HepG2 (cell line): Measurements from ENCODE around the gene MUC6. TPM values are rescaled to one million over a fixed set of nuclear protein-coding genes. Genes with fewer than 3 reads are reported as not detected.

Experiments used
- ATAC-seq: fragments of 200-7000 bp; cut with Tn5 transposase; 3 replicates; pipeline ENCODE4 v1.9.1; 2020; ENCODE audit warnings: mild to moderate bottlenecking, moderate library complexity
- BruUV-seq: library from RNA; stranded (reverse); fragments of 400-500 nt; replicated peaks from 2 replicates; lab custom pipeline; 2021; lab: Mats Ljungman, UMichigan
- CTCF ChIA-PET: fragments of 300-600 bp; formaldehyde crosslinking; extraction: SDS; loops from one replicate; lab custom pipeline; 2021; ENCODE audit warnings: low total read pairs, inconsistent platforms, low intra/inter-chr PET ratio; lab: Yijun Ruan, JAX
- POLR2A ChIA-PET: fragments of 350-600 bp; sonication (Branson Sonifier 250); formaldehyde crosslinking; loops from one replicate; lab custom pipeline; 2020; ENCODE audit warnings: antibody characterized with exemption, inconsistent platforms; lab: Yijun Ruan, JAX
- DNase-seq: peaks from one replicate; pipeline ENCODE4 v3.0.0-alpha.2; 2015; ENCODE audit warnings: low spot score
- FAIRE-seq: peaks from 3 replicates; lab custom pipeline; 2011; peaks lifted over from hg19 to GRCh38; lab: Jason Lieb, UNC
- H2AFZ ChIP-seq: one replicate; pipeline ENCODE4 v1.6.1; 2011; ENCODE audit warnings: low read length, inconsistent platforms
- H3K27ac ChIP-seq: fragments of 300-600 bp; 3 replicates; pipeline ENCODE4 v1.8.0; 2011; ENCODE audit warnings: mixed run types, mild to moderate bottlenecking, mixed read lengths, low read length, inconsistent platforms; ENCODE audit not compliant: insufficient read depth; ENCODE audit errors: extremely low read length
- H3K27me3 ChIP-seq, 2 experiments: fragments of 200-600 bp in 1 of 2; 2 replicates in 1 of 2; 3 replicates in 1 of 2; pipeline versions ENCODE4 v1.6.0 to v1.8.0; 2011; ENCODE audit warnings: low read length in 2 of 2, mild to moderate bottlenecking in 2 of 2, moderate library complexity in 2 of 2, inconsistent platforms in 1 of 2; ENCODE audit not compliant: insufficient read depth in 2 of 2, control insufficient read depth in 1 of 2
- H3K36me3 ChIP-seq, 2 experiments: fragments of 200-600 bp in 1 of 2; replicated peaks in 1 of 2; 2 replicates in 1 of 2; 3 replicates in 1 of 2; pipeline versions ENCODE4 v1.5.1 to v1.8.0; 2011; ENCODE audit warnings: low read length in 2 of 2, inconsistent platforms in 1 of 2; ENCODE audit not compliant: insufficient read depth in 2 of 2, control insufficient read depth in 1 of 2
- H3K4me1 ChIP-seq: 2 replicates; pipeline ENCODE4 v1.5.1; 2012; ENCODE audit warnings: low read length, inconsistent platforms; ENCODE audit not compliant: insufficient read depth
- H3K4me2 ChIP-seq: 2 replicates; pipeline ENCODE4 v1.6.0; 2011; ENCODE audit warnings: low read depth, low read length, inconsistent platforms
- H3K4me3 ChIP-seq, 3 experiments: fragments of 200-600 bp in 1 of 3; sonication (generic), shearing (Covaris generic) in 1 of 3; replicated peaks in 1 of 3; 2 replicates each; pipeline ENCODE4 v1.5.1; 2011 to 2016; ENCODE audit warnings: low read length in 3 of 3, inconsistent platforms in 2 of 3, low read depth in 2 of 3, mild to moderate bottlenecking in 2 of 3, control low read depth in 1 of 3, mixed read lengths in 1 of 3; ENCODE audit not compliant: insufficient read depth in 1 of 3
- H3K79me2 ChIP-seq: one replicate; pipeline ENCODE4 v1.6.1; 2011; ENCODE audit warnings: low read length, inconsistent platforms; ENCODE audit not compliant: insufficient read depth
- H3K9ac ChIP-seq: 2 replicates; pipeline ENCODE4 v1.6.0; 2011; ENCODE audit warnings: mild to moderate bottlenecking, low read depth, low read length, inconsistent platforms; ENCODE audit not compliant: insufficient read depth
- H3K9me3 ChIP-seq: 2 replicates; pipeline ENCODE4 v1.5.1; 2012; ENCODE audit warnings: mild to moderate bottlenecking, low read length
- H4K20me1 ChIP-seq: 2 replicates; pipeline ENCODE4 v1.6.0; 2011; ENCODE audit warnings: inconsistent platforms, mild to moderate bottlenecking, low read length, moderate library complexity; ENCODE audit not compliant: insufficient read depth
- AGO2 ChIP-seq: fragments of 200-400 bp; formaldehyde crosslinking; optimal IDR thresholded peaks from 2 replicates; pipeline ENCODE3; 2017; ENCODE audit warnings: mild to moderate bottlenecking, low read depth, low read length, moderate library complexity
- HNRNPUL1 ChIP-seq: fragments of 200-400 bp; formaldehyde crosslinking; IDR thresholded peaks from 2 replicates; pipeline ENCODE4 v1.6.1; 2017; ENCODE audit warnings: low read depth, mild to moderate bottlenecking, low read length, moderate library complexity
- SRSF9 ChIP-seq: fragments of 200-400 bp; formaldehyde crosslinking; IDR thresholded peaks from 2 replicates; pipeline ENCODE4 v1.6.1; 2018; ENCODE audit warnings: borderline replicate concordance, mild to moderate bottlenecking, low read depth, low read length; ENCODE audit not compliant: insufficient read depth, poor library complexity, severe bottlenecking
- TEAD3 ChIP-seq: optimal IDR thresholded peaks from 2 replicates; pipeline ENCODE3; 2016; ENCODE audit warnings: borderline replicate concordance
- TRIM24 ChIP-seq: sonication (generic); formaldehyde crosslinking; IDR thresholded peaks from 2 replicates; pipeline ENCODE4 v1.8.0; 2022; ENCODE audit warnings: mild to moderate bottlenecking, missing genetic modification reagents
- ZFY ChIP-seq: sonication (generic); formaldehyde crosslinking; IDR thresholded peaks from 2 replicates; pipeline ENCODE4 v1.4.0; 2020; ENCODE audit warnings: missing genetic modification reagents
- ZNF232 ChIP-seq: sonication (generic); formaldehyde crosslinking; IDR thresholded peaks from 2 replicates; pipeline ENCODE4 v1.4.0; 2020; ENCODE audit warnings: missing genetic modification reagents, borderline replicate concordance
- ZNF547 ChIP-seq: sonication (generic); formaldehyde crosslinking; IDR thresholded peaks from 2 replicates; pipeline ENCODE4 v1.5.1; 2020; ENCODE audit warnings: mild to moderate bottlenecking, missing genetic modification reagents
- WGBS: methylation state at CpG from one replicate; pipeline ENCODE4 v1.1.6; 2017; ENCODE audit warnings: low lambda C conversion rate; 5-methylcytosine and 5-hydroxymethylcytosine counted together
- in situ Hi-C: cut with HindIII; loops from 2 replicates; pipeline ENCODE4 v1.10.0; 2017; ENCODE audit warnings: low pct_unique_long_range_greater_than_20kb; ENCODE audit not compliant: extremely low pct_ligation_motif_present
- intact Hi-C: fragments of 100-400 bp; cut with micrococcal nuclease; formaldehyde crosslinking; loops from one replicate; pipeline ENCODE4 v1.10.0; 2022; ENCODE audit not compliant: unreplicated experiment
- polyA plus RNA-seq, 8 experiments: library from polyadenylated mRNA; depleted of rRNA in 3 of 8; stranded (reverse) in 7 of 8; unstranded in 1 of 8; fragments of >200 nt; fragmentation: Illumina TruSeq in 4 of 8; extraction: Trizol in 4 of 8; gene quantifications; 2 replicates each; pipeline versions ENCODE4 v1.2.1 to v1.2.3, GENCODE V29; 2011 to 2016; ENCODE audit warnings: low read depth in 4 of 8, missing spikeins in 1 of 8, mixed read lengths in 1 of 8; ENCODE audit not compliant: insufficient read depth in 1 of 8
- total RNA-seq, 5 experiments: library from RNA; depleted of rRNA; stranded (reverse); fragments of >200 nt; fragmentation: Illumina TruSeq; extraction: Trizol; gene quantifications; 2 replicates each; pipeline ENCODE4 v1.2.3, GENCODE V29; 2016; ENCODE audit warnings: low read depth in 1 of 5
- TF ChIP-seq, protein P1 (sequence below): sonication (generic); formaldehyde crosslinking; IDR thresholded peaks from 2 replicates; pipeline ENCODE4 v1.5.0; 2020; ENCODE audit warnings: missing genetic modification reagents
- TF ChIP-seq, protein P2 (sequence below): sonication (generic); formaldehyde crosslinking; IDR thresholded peaks from 2 replicates; pipeline ENCODE4 v1.4.0; 2020; ENCODE audit warnings: mild to moderate bottlenecking, missing genetic modification reagents

MUC6 gene
- total and polyA plus RNA-seq, 2 of the 13 experiments (the other 11 are each of a cell fraction or from before 2014, with no cell fraction given): not detected

GRCh38 chr11:1005928-1006327 lies 30.6 kb downstream of the MUC6 start:
- BruUV-seq: no TSS peak
- H3K36me3 ChIP-seq: peaks cover 42 to 84% of the 10 kb centered on the region in 2 experiments
- peak; percentile 38 for TF ChIP-seq AGO2
- no peak for TF ChIP-seq ZNF232 (CRISPR knock-in tag)
- TF ChIP-seq ZFY (CRISPR knock-in tag): no peak
- TF ChIP-seq, all 625 proteins: peak for 1
- no peaks in the 10 kb centered on the region for H3K79me2 ChIP-seq
- 98% methylated on average over 16 of the region's 21 CpGs for WGBS
- ChIA-PET CTCF (no interaction called here), POLR2A (no interaction called here)
- no peak overlapping the region for H3K4me2 ChIP-seq
- no peaks in the 10 kb centered on the region for H3K9me3 ChIP-seq
- no peaks in the 10 kb centered on the region; a peak in 1 of 5 replicates for H3K27me3 ChIP-seq
- H2AFZ ChIP-seq: no peak overlapping the region
- H3K9ac ChIP-seq: no peak overlapping the region
- peaks cover 4% of the 10 kb centered on the region; the same call in 1 of the 2 replicates for H4K20me1 ChIP-seq
- FAIRE-seq (no peak), DNase-seq (no peak), ATAC-seq (no peak)
- in situ Hi-C loops: no loop called here
- intact Hi-C loops: no loop called here
- H3K4me3 ChIP-seq: no peak overlapping the region
- H3K4me1 ChIP-seq: no peaks in the 10 kb centered on the region
- no peak overlapping the region for H3K27ac ChIP-seq

GRCh38 chr11:1003159-1003558 lies 33.4 kb downstream of the MUC6 start:
- intact Hi-C loops (no loop called here), in situ Hi-C loops (no loop called here)
- H3K4me3 ChIP-seq: no peak overlapping the region
- no peak overlapping the region for H3K4me2 ChIP-seq
- no peak for ATAC-seq
- no peaks in the 10 kb centered on the region for H3K9me3 ChIP-seq
- H3K9ac ChIP-seq: no peak overlapping the region
- FAIRE-seq: no peak
- ChIA-PET POLR2A (no interaction called here), CTCF (no interaction called here)
- peaks cover 32 to 60% of the 10 kb centered on the region in 2 experiments; a peak in 4 of 5 replicates for H3K36me3 ChIP-seq
- WGBS: 90% methylated on average over 12 of the region's 20 CpGs
- no peaks in the 10 kb centered on the region for H3K4me1 ChIP-seq
- DNase-seq: no peak
- H4K20me1 ChIP-seq: peaks cover 4% of the 10 kb centered on the region; the same call in 1 of the 2 replicates
- no TSS peak for BruUV-seq
- H3K27ac ChIP-seq: no peak overlapping the region
- H3K27me3 ChIP-seq: no peaks in the 10 kb centered on the region; a peak in 1 of 5 replicates
- H2AFZ ChIP-seq: no peak overlapping the region
- no peaks in the 10 kb centered on the region for H3K79me2 ChIP-seq
- TF ChIP-seq TRIM24 (CRISPR knock-in tag) (no peak), ZNF547 (CRISPR knock-in tag) (no peak), TEAD3 (CRISPR knock-in tag) (no peak), SRSF9 (no peak), HNRNPUL1 (no peak)
- TF ChIP-seq, protein P1, sequence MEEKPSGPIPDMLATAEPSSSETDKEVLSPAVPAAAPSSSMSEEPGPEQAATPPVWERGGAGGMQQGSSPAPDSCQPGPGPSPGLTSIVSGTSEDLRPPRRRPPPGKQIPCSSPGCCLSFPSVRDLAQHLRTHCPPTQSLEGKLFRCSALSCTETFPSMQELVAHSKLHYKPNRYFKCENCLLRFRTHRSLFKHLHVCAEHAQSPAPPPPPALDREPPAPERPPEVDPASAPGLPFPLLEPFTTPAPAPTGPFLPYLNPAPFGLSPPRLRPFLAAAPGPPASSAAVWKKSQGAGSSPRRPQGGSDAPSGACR: no peak
- TF ChIP-seq, protein P2, sequence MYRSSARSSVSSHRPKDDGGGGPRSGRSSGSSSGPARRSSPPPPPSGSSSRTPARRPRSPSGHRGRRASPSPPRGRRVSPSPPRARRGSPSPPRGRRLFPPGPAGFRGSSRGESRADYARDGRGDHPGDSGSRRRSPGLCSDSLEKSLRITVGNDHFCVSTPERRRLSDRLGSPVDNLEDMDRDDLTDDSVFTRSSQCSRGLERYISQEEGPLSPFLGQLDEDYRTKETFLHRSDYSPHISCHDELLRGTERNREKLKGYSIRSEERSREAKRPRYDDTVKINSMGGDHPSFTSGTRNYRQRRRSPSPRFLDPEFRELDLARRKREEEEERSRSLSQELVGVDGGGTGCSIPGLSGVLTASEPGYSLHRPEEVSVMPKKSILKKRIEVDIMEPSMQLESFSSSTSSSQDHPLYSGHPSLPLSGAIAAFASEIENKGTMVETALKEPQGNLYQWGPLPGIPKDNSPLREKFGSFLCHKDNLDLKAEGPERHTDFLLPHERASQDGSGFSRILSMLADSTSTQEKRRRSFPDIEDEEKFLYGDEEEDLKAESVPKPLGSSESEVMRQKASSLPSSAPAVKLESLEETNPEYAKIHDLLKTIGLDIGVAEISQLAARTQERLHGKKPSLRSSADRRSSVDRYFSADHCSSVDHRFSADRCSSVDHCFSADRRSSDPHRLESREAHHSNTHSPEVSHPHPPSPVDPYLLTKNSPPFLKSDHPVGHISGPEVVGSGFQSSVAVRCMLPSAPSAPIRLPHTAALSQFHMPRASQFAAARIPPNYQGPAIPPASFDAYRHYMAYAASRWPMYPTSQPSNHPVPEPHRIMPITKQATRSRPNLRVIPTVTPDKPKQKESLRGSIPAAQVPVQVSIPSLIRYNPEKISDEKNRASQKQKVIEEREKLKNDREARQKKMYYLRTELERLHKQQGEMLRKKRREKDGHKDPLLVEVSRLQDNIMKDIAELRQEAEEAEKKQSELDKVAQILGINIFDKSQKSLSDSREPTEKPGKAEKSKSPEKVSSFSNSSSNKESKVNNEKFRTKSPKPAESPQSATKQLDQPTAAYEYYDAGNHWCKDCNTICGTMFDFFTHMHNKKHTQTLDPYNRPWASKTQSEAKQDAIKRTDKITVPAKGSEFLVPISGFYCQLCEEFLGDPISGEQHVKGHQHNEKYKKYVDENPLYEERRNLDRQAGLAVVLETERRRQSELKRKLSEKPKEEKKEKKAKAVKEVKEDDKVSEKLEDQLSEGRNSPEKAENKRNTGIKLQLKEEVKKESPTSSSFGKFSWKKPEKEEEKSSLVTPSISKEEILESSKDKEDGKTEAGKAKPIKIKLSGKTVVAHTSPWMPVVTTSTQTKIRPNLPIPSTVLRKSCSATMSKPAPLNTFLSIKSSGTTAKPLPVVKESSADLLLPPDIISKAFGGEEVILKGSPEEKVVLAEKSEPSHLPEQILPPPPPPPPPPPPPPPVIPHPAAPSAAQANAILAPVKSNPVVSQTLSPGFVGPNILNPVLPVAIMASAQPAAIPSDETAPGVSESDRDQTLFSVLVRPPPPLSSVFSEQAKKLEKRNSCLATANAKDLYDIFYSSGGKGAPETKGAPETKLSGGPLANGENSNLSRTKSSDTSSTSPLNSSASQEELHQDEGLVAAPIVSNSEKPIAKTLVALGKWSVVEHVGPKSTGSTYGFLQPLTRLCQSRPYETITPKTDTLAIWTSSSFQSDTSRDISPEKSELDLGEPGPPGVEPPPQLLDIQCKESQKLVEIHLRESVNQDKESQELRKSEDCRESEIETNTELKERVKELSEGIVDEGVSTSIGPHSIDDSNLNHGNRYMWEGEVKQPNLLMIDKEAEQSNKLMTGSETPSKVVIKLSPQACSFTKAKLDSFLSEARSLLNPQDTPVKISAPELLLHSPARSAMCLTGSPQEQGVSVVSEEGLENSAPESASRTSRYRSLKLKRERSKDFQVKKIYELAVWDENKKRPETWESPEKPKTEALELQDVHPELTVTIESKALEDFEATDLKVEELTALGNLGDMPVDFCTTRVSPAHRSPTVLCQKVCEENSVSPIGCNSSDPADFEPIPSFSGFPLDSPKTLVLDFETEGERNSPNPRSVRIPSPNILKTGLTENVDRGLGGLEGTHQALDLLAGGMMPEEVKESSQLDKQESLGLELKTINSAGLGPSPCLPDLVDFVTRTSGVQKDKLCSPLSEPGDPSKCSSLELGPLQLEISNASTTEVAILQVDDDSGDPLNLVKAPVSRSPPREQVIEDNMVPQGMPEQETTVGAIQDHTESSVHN (CRISPR knock-in tag): no peak
